GM20000 (cell line): ENCODE measurements around the gene NDUFS2.

Experiments used
- DNase-seq: peaks from one replicate; pipeline ENCODE4 v3.0.0; 2012; ENCODE audit warnings: low spot score
- TF ChIP-seq, protein P1 (sequence below): IDR thresholded peaks from 2 replicates; pipeline ENCODE4 v1.5.1; 2012; ENCODE audit warnings: mild to moderate bottlenecking, control low read depth; ENCODE audit errors: extremely low read depth, missing control alignments

NDUFS2 gene

DNA sequence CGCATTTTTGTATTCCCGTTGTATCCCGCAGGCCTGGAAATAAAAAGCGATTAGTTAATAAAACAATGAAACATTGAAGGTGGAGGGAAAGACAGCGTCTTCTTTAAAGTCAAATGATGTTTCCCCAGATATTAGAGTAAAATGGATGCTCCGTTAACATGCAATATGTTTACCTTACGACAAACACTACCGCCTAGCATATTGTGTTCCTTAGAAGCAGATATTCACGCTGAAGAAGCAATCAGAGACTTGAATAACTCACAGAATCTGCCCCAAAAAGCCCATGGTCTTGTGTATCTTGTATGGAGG lies 24.3 kb upstream of the NDUFS2 start:
- DNase-seq, result no peak
- TF ChIP-seq, protein P1, sequence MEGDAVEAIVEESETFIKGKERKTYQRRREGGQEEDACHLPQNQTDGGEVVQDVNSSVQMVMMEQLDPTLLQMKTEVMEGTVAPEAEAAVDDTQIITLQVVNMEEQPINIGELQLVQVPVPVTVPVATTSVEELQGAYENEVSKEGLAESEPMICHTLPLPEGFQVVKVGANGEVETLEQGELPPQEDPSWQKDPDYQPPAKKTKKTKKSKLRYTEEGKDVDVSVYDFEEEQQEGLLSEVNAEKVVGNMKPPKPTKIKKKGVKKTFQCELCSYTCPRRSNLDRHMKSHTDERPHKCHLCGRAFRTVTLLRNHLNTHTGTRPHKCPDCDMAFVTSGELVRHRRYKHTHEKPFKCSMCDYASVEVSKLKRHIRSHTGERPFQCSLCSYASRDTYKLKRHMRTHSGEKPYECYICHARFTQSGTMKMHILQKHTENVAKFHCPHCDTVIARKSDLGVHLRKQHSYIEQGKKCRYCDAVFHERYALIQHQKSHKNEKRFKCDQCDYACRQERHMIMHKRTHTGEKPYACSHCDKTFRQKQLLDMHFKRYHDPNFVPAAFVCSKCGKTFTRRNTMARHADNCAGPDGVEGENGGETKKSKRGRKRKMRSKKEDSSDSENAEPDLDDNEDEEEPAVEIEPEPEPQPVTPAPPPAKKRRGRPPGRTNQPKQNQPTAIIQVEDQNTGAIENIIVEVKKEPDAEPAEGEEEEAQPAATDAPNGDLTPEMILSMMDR, result no peak

DNA sequence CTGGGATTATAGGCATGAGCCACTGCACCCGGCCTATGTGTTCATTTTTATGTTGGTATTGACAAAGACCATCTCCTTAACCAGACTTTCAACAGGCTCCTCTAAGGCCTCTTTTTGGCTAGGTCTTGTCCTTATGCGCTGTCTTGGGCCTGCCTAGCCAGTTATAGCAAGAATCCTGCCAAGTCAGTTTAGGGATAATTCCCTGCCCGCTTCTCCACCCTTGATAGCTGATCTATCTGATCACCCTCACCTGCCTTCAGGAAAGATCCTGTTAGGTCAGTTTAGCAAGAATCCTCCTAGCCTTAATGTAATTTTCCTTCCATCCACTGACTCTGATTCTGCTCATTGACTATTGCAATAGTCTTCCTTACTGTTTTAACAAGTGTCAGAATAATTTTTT lies 22.5 kb upstream of the NDUFS2 start:
- DNase-seq, result no peak
- TF ChIP-seq, protein P1, result no peak

DNA sequence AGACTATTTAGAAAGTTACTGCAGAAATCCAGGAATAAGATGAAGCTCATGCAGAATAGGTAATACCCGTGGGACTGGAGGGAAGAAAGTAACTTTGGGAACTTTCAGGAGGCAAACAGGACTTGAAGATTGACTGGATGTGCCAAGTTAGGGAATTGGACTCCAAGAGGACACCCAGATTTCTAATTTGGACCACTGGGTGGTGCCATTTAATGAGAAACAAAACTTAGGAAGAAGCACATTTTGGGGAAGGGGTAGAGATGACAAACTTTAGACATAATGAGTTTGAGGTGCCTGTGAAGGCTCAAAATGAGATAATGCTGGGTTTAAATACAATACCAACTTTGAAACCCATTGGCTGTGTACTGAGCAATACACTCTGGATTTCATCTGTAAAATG lies 21.5 kb upstream of the NDUFS2 start:
- TF ChIP-seq, protein P1, result no peak
- DNase-seq, result no peak

DNA sequence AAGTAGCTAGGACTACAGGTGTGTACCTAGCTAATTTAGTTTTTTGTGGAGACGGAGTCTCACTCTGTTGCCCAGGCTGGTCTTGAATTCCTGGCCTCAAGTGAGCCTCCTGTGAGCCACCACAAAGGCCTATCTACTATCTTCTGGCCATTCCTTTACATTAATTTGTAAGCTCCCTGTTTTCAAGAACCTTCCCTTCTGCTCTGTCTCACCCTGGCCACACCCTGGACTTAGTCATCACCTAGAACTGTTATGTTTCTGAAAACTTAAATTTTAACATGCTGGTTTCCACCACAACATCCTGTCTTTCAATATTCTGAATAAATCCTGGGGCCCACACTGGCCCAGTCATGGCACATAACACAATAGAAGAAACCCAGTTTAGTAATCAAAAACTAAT lies 20.0 kb upstream of the NDUFS2 start:
- TF ChIP-seq, protein P1, result no peak
- DNase-seq, result peak; percentile 52

DNA sequence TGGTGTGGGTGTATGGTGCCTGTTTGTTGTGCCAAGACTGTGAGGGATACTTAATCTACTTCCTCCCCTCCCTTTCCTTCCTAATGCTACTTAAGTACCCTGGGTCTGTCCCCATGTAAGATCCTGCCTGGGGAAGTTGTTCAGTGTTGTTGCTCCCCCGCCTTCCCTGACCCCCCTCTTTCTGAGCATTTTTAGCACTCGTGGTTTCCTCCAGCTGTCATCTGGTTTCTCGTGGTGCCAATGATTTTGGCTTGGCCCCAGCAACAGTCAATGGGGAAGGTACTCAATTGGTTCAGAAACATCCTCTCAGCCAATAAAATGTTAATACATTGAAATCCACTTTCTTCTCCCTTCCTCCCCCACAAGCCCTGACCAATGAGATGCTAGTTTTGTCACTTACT lies 16.9 kb upstream of the NDUFS2 start:
- peak; percentile 89 for DNase-seq
- TF ChIP-seq, protein P1, result no peak

DNA sequence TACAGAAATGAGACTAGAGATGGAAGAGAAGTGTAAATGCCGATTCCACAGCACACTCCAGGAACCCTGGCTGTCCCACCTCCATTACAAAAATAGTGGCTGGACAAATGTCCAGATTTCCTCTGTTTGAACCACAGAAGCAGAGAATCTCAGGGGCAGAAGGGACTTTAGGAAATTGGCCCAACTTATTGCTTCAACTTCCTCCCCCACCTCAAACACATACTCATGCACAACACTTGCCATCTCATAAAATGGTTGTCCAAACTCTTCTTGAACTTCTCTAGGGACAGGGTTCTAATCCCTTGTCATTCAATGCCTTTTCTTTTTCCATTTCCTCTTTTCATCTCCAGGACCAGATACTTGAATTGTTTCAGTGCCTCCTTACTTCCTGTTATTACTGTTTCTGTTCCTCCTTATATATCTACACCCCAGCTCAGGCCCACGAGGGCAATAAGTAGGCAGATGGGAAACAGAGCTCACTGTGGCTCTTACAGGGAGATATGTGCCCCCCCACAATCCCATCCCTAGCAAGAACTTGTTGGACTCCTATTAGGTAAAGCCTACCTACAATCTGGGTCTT lies 16.3 kb upstream of the NDUFS2 start:
- peak; percentile 44 for DNase-seq
- TF ChIP-seq, protein P1, result no peak

DNA sequence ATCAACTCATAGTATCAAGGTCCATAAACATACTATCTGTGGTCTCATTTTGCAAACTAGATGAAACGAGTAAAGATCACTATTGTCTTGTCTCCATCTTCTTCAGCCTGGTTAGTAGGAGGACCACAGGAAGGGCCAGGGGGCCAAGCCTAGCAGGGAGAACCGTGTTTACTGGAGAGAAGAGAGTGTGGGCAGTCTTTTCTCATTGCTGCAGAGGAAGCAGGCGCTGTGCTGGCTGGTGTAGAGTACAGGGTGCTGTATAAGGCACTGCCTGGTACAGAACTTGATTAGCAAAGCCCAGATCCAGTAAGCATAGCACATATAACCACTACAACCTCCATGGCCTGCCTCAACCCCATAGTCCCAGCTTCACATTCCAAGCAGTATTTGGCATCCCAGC lies 14.9 kb upstream of the NDUFS2 start:
- no peak for DNase-seq
- TF ChIP-seq, protein P1, result no peak

DNA sequence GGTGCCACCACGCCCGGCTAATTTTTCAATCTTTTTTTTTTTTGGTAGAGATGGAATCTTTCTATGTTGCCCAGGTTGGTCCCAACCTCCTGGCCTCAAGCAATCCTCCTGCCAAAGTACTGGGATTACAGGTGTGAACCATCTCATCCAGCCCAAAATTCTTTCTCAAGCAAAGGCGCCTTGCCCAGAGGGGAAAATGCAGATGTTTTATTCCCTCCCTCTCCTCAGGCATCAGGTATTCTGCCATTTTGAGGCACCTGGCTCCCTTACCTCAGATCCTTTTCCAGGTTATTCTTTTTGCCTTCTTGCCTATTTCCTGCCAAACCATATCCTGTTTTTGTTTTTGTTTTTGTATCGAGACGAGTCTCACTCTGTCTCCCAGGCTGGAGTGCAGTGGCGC lies 13.8 kb upstream of the NDUFS2 start:
- DNase-seq, result no peak
- TF ChIP-seq, protein P1, result no peak
